Neuronal stem cell (in vitro differentiated cells): ENCODE results near the gene GPRIN3.

ENCODE experiments used
- DNase-seq: peaks from one replicate; pipeline ENCODE4 v3.0.0-alpha.2; 2013; ENCODE audit warnings: low spot score
- H2AFZ ChIP-seq: one replicate; pipeline ENCODE4 v1.6.1; 2013; ENCODE audit warnings: mild to moderate bottlenecking, low read length, inconsistent platforms
- H2AK5ac ChIP-seq: 2 replicates; pipeline ENCODE4 v1.6.1; 2013; ENCODE audit warnings: low read depth, mild to moderate bottlenecking, inconsistent platforms, low read length, moderate library complexity, mixed read lengths
- H2BK120ac ChIP-seq: 2 replicates; pipeline ENCODE4 v1.6.1; 2013; ENCODE audit warnings: low read depth, mild to moderate bottlenecking, inconsistent platforms, low read length, moderate library complexity, mixed read lengths
- H2BK12ac ChIP-seq: one replicate; pipeline ENCODE4 v1.6.1; 2013; ENCODE audit warnings: low read length, inconsistent platforms
- H2BK15ac ChIP-seq: 2 replicates; pipeline ENCODE4 v1.6.1; 2013; ENCODE audit warnings: mild to moderate bottlenecking, low read length, inconsistent platforms, mixed read lengths
- H2BK5ac ChIP-seq: one replicate; pipeline ENCODE4 v1.6.1; 2013; ENCODE audit warnings: inconsistent platforms, mild to moderate bottlenecking, low read length, moderate library complexity
- H3K14ac ChIP-seq: one replicate; pipeline ENCODE4 v1.6.1; 2013; ENCODE audit warnings: low read length, inconsistent platforms
- H3K18ac ChIP-seq: 2 replicates; pipeline ENCODE4 v1.6.1; 2013; ENCODE audit warnings: low read length, inconsistent platforms
- H3K23ac ChIP-seq: 2 replicates; pipeline ENCODE4 v1.6.1; 2013; ENCODE audit warnings: low read depth, mild to moderate bottlenecking, mixed read lengths, low read length, inconsistent platforms; ENCODE audit not compliant: poor library complexity
- H3K27ac ChIP-seq: replicated peaks from 3 replicates; pipeline ENCODE4 v1.5.1; 2013; ENCODE audit warnings: low read length, inconsistent platforms
- H3K27me3 ChIP-seq, 3 experiments: 2 replicates each; pipeline ENCODE4 v1.6.1; 2013; ENCODE audit warnings: low read length in 3 of 3, mild to moderate bottlenecking in 2 of 3, inconsistent platforms in 1 of 3, low read depth in 1 of 3, mixed read lengths in 1 of 3, moderate library complexity in 1 of 3; ENCODE audit not compliant: control insufficient read depth in 3 of 3, insufficient read depth in 3 of 3
- H3K36me3 ChIP-seq, 2 donors: replicated peaks in 1 of 2; 2 replicates each; pipeline ENCODE4 v1.6.1; 2013; ENCODE audit warnings: low read length in 2 of 2; ENCODE audit not compliant: control insufficient read depth in 2 of 2, insufficient read depth in 2 of 2
- H3K4ac ChIP-seq: 2 replicates; pipeline ENCODE4 v1.6.1; 2013; ENCODE audit warnings: inconsistent platforms, mild to moderate bottlenecking, low read length, moderate library complexity
- H3K4me1 ChIP-seq, 2 donors: 1 replicate in 1 of 2; 2 replicates in 1 of 2; pipeline ENCODE4 v1.6.1; 2013; ENCODE audit warnings: low read length in 2 of 2, low read depth in 1 of 2; ENCODE audit not compliant: control insufficient read depth in 2 of 2, insufficient read depth in 1 of 2
- H3K4me2 ChIP-seq: one replicate; pipeline ENCODE4 v1.6.1; 2013; ENCODE audit warnings: mild to moderate bottlenecking, low read length, inconsistent platforms; ENCODE audit not compliant: insufficient read depth, poor library complexity, severe bottlenecking
- H3K4me3 ChIP-seq, 2 donors: 2 replicates each; pipeline ENCODE4 v1.5.1; 2013; ENCODE audit warnings: low read length in 2 of 2, mild to moderate bottlenecking in 2 of 2, inconsistent platforms in 1 of 2, moderate library complexity in 1 of 2
- H3K79me1 ChIP-seq: one replicate; pipeline ENCODE4 v1.6.1; 2013; ENCODE audit warnings: low read depth, mild to moderate bottlenecking, inconsistent platforms, low read length, moderate library complexity
- H3K9ac ChIP-seq: one replicate; pipeline ENCODE4 v1.6.1; 2013; ENCODE audit warnings: mild to moderate bottlenecking, low read depth, low read length, inconsistent platforms; ENCODE audit not compliant: poor library complexity
- H3K9me3 ChIP-seq, 2 donors: replicated peaks in 1 of 2; 2 replicates each; pipeline versions ENCODE3 to v1.6.1; 2013; ENCODE audit warnings: low read length in 2 of 2, mild to moderate bottlenecking in 2 of 2, inconsistent platforms in 1 of 2, low read depth in 1 of 2, mixed read lengths in 1 of 2, moderate library complexity in 1 of 2; ENCODE audit not compliant: control insufficient read depth in 2 of 2, insufficient read depth in 1 of 2
- H4K8ac ChIP-seq: one replicate; pipeline ENCODE4 v1.6.1; 2013; ENCODE audit warnings: low read depth, mild to moderate bottlenecking, inconsistent platforms, low read length, moderate library complexity
- H4K91ac ChIP-seq: one replicate; pipeline ENCODE4 v1.6.1; 2013; ENCODE audit warnings: low read length, low read depth, mild to moderate bottlenecking, inconsistent platforms; ENCODE audit not compliant: poor library complexity
- WGBS, 2 donors: extraction: QIAGEN DNeasy Blood & Tissue Kit; methylation state at CpG; one replicate each; pipeline ENCODE4 v1.1.7; 2013; ENCODE audit warnings: missing lambda C conversion rate in 2 of 2, mixed read lengths in 1 of 2; ENCODE audit not compliant: insufficient read length in 2 of 2, insufficient replicate concordance in 1 of 2; ENCODE audit errors: extremely low coverage in 2 of 2; 5-methylcytosine and 5-hydroxymethylcytosine counted together

Gene GPRIN3

DNA sequence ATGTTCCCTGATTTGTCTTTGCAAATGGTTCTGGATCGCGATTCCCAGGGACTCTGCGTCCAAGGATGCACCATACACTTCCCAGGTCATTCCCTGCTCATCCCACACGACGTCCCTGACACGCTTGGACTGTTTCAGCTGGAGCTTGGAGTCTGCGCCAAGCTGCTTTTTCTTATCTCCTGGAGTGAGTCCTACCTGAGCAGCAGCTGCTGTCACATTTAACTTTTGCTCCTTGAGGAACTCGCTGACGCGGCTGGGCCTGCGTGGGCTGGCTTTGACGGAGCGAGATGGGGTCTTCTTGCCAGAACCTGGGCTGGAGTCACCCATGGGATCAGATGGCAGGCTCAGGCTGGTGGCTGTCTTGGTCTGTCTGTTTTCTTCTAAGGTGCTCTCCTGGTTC, 59.6 kb downstream of the GPRIN3 start:
- Histone ChIP-seq H3K9ac (no peak overlapping the region), H3K27ac (no peak overlapping the region), H2BK12ac (no peak overlapping the region), H3K27me3 (peaks cover 0 to 3% (median 0%) of the 10 kb centered on the region in 3 experiments), H2AK5ac (no peak overlapping the region), H3K23ac (no peak overlapping the region), H3K4me1 (peaks cover 0 to 6% of the 10 kb centered on the region in 2 donors), H3K4me3 (no peak overlapping the region), H3K36me3 (no peaks in the 10 kb centered on the region), H4K8ac (no peak overlapping the region), H3K79me1 (no peaks in the 10 kb centered on the region), H2BK5ac (no peak overlapping the region), H4K91ac (no peak overlapping the region), H3K4me2 (no peak overlapping the region), H3K14ac (no peak overlapping the region), H2BK120ac (no peak overlapping the region), H2BK15ac (no peak overlapping the region), H3K9me3 (no peaks in the 10 kb centered on the region), H3K18ac (no peak overlapping the region), H2AFZ (no peak overlapping the region), H3K4ac (no peak overlapping the region)
- WGBS, 2 donors: no CpG with 5 or more reads among the region's 13 CpGs
- no peak for DNase-seq

DNA sequence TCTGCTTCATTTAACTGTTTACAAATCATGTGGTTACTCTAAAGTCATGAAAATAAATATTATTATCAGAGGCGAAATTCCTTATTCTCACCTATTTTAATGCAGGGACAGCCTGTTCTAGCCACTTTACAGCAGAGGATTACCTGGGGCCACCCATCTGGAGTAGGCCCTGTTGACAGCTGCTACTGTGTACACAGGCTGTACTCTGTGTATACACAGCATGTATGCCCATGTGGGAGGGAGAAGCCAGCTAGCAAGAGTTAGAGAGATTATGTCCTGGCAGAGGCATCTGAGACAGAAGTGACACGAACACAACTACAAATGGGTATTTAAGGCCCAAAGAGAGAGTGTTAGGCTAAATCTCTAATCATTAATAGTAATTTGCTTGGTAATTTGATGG, 62.1 kb downstream of the GPRIN3 start:
- H2AFZ ChIP-seq: no peak overlapping the region
- no peak overlapping the region for H2BK120ac ChIP-seq
- no peak overlapping the region for H3K4me3 ChIP-seq
- H4K91ac ChIP-seq: no peak overlapping the region
- H3K27me3 ChIP-seq: peaks cover 0 to 3% (median 0%) of the 10 kb centered on the region in 3 experiments
- no peak overlapping the region for H3K9ac ChIP-seq
- no peak overlapping the region for H3K14ac ChIP-seq
- no peak overlapping the region for H3K18ac ChIP-seq
- no peak for DNase-seq
- H2BK5ac ChIP-seq: no peak overlapping the region
- H3K4me1 ChIP-seq: peaks cover 0 to 6% of the 10 kb centered on the region in 2 donors
- no peaks in the 10 kb centered on the region for H3K79me1 ChIP-seq
- no peak overlapping the region for H4K8ac ChIP-seq
- no CpG with 5 or more reads among the region's 2 CpGs for WGBS, 2 donors
- no peaks in the 10 kb centered on the region for H3K9me3 ChIP-seq
- H3K23ac ChIP-seq: no peak overlapping the region
- H2AK5ac ChIP-seq: no peak overlapping the region
- H3K27ac ChIP-seq: no peak overlapping the region
- no peak overlapping the region for H3K4me2 ChIP-seq
- no peak overlapping the region for H2BK12ac ChIP-seq
- no peaks in the 10 kb centered on the region for H3K36me3 ChIP-seq
- H3K4ac ChIP-seq: no peak overlapping the region
- H2BK15ac ChIP-seq: no peak overlapping the region

DNA sequence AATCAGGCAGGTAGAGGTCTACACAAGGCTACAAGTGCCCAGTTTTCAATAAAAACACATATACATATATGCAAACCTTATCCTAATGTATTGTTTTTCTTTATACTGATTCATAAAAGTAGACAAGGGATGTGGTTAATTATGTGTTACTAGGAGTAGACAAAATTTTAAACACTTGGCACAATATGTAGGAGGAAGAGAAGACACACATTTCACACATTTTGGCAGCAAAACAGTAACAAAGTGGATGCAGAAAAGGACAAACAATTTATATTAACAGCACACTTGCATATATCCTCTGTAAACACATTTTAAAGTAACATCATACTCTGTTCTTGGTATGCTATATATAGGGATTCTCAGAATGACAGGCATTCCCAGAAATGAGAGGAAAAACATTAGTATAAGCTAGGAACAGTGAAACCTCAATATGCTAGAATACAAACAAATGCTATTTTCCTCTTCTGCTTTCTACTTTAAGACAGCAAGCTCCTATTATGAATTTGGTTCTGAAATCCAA, 63.8 kb downstream of the GPRIN3 start:
- H3K36me3 ChIP-seq: no peaks in the 10 kb centered on the region
- H2BK120ac ChIP-seq: no peak overlapping the region
- H3K9ac ChIP-seq: no peak overlapping the region
- H3K4ac ChIP-seq: no peak overlapping the region
- peaks cover 0 to 3% of the 10 kb centered on the region in 2 donors for H3K4me1 ChIP-seq
- no peak overlapping the region for H4K91ac ChIP-seq
- H3K18ac ChIP-seq: no peak overlapping the region
- no peak overlapping the region for H3K4me3 ChIP-seq
- peaks cover 0 to 3% (median 0%) of the 10 kb centered on the region in 3 experiments for H3K27me3 ChIP-seq
- H2BK12ac ChIP-seq: no peak overlapping the region
- H2AFZ ChIP-seq: no peak overlapping the region
- H2BK5ac ChIP-seq: no peak overlapping the region
- H4K8ac ChIP-seq: no peak overlapping the region
- no peak overlapping the region for H2BK15ac ChIP-seq
- H3K9me3 ChIP-seq: no peaks in the 10 kb centered on the region
- H3K14ac ChIP-seq: no peak overlapping the region
- H3K4me2 ChIP-seq: no peak overlapping the region
- H3K27ac ChIP-seq: no peak overlapping the region
- no peaks in the 10 kb centered on the region for H3K79me1 ChIP-seq
- no peak for DNase-seq
- H3K23ac ChIP-seq: no peak overlapping the region
- no peak overlapping the region for H2AK5ac ChIP-seq

- peaks cover 0 to 2% (median 0%) of the 10 kb centered on the region in 3 experiments for H3K27me3 ChIP-seq
- H2BK5ac ChIP-seq: no peak overlapping the region
- no peak overlapping the region for H2AFZ ChIP-seq
- H2BK15ac ChIP-seq: no peak overlapping the region
- H3K36me3 ChIP-seq: no peaks in the 10 kb centered on the region
- no peak overlapping the region for H3K18ac ChIP-seq
- peaks cover 0 to 3% of the 10 kb centered on the region in 2 donors for H3K4me1 ChIP-seq
- H2BK120ac ChIP-seq: no peak overlapping the region
- H3K14ac ChIP-seq: no peak overlapping the region
- no peak overlapping the region for H3K9ac ChIP-seq
- no peak overlapping the region for H2AK5ac ChIP-seq
- H4K8ac ChIP-seq: no peak overlapping the region
- no peaks in the 10 kb centered on the region for H3K9me3 ChIP-seq
- H3K23ac ChIP-seq: no peak overlapping the region
- H4K91ac ChIP-seq: no peak overlapping the region
- no peak overlapping the region for H3K27ac ChIP-seq
- no peak for DNase-seq
- no peaks in the 10 kb centered on the region for H3K79me1 ChIP-seq
- no peak overlapping the region for H3K4me2 ChIP-seq
- no peak overlapping the region for H3K4ac ChIP-seq
- no CpG with 5 or more reads among the region's 5 CpGs for WGBS, 2 donors
- no peak overlapping the region for H2BK12ac ChIP-seq
- no peak overlapping the region for H3K4me3 ChIP-seq
Measured at GRCh38 chr4:89242864-89243732, 64.5 kb downstream of the GPRIN3 start.
